Right cardiac atrium (tissue), 5 donors: ENCODE results near the gene MPST. TPM values are rescaled to one million over a fixed set of nuclear protein-coding genes. Genes with fewer than 3 reads are reported as not detected.

ENCODE experiments used
- ATAC-seq, 2 donors: fragments of 200-7000 bp; cut with Tn5 transposase; one replicate each; pipeline versions ENCODE4 v1.8.0 to v1.9.1; 2020; ENCODE audit warnings: moderate library complexity in 2 of 2, mild to moderate bottlenecking in 1 of 2
- DNase-seq, 3 donors: peaks; one replicate each; pipeline ENCODE4 v3.0.0-alpha.2; 2020
- H3K27ac ChIP-seq: one replicate; pipeline ENCODE4 v1.5.1; 2013; ENCODE audit warnings: mild to moderate bottlenecking, low read length, control low read depth, moderate library complexity
- H3K27me3 ChIP-seq: one replicate; pipeline ENCODE4 v1.6.1; 2013; ENCODE audit not compliant: control insufficient read depth, insufficient read depth
- H3K4me1 ChIP-seq: one replicate; pipeline ENCODE4 v1.6.1; 2013; ENCODE audit warnings: low read length; ENCODE audit not compliant: control insufficient read depth, insufficient read depth
- H3K4me3 ChIP-seq: one replicate; pipeline ENCODE4 v1.5.1; 2013; ENCODE audit warnings: low read length, control low read depth
- H3K9me3 ChIP-seq: one replicate; pipeline ENCODE4 v1.6.1; 2013; ENCODE audit warnings: low read length; ENCODE audit not compliant: control insufficient read depth
- WGBS: extraction: QIAGEN DNeasy Blood & Tissue Kit; methylation state at CpG from one replicate; pipeline ENCODE4 v1.1.7; 2013; 5-methylcytosine and 5-hydroxymethylcytosine counted together
- intact Hi-C, 4 donors: fragments of 100-400 bp; cut with DNase I; formaldehyde crosslinking; loops; one replicate each; pipeline versions ENCODE4 v1.11.0 to v1.14.0; 2022 to 2023
- polyA plus RNA-seq: library from polyadenylated mRNA; stranded (reverse); fragments of 200-250 nt; gene quantifications from one replicate; pipeline ENCODE4 v1.2.3, GENCODE V29; 2013
- total RNA-seq, 4 donors: library from RNA; stranded (reverse); fragmentation: NEBNext Ultra II Directional; extraction: Animal tissue kit (Norgen Biotek cat#: 25700); gene quantifications; one replicate each; pipeline ENCODE4 v1.2.1, GENCODE V29; 2021
- donor health status: healthy with polysubstance abuse.
- donor health status: DM: no; HTN: yes; CAD: no.
- donor health status: DM: no; HTN: no; CAD: no.
- donor health status: DM: no; HTN: yes; CAD: no; lungs with severe emphysema.
- donor health status: DM: yes; HTN: yes; CAD: no.

MPST gene
- total and polyA plus RNA-seq, 5 donors = 49.6 to 93.0 (median 57.3) TPM

DNA sequence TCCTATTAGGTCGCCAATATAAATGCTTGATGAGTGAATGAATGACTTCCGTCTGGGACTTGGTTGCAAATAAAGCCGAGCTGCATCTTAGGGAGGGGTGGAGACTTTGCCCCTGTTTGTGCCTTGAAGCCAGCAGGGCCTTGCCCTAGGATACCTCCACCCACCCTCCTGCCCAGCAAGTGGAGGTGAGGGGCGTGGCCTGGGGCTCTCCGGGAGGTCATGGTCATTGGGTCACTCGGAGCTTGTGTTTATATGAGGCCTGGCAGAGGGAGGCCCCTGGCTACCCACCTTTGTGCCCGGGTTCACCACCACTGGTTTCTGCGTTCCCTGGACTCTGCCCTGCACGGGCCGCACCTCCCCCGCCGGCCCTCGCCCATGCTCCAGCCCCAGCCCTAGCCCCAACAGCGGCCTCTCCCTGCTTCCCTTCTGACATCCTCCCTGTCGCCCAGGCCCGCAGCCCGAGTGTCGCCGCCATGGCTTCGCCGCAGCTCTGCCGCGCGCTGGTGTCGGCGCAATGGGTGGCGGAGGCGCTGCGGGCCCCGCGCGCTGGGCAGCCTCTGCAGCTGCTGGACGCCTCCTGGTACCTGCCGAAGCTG, 4.3 kb downstream of the MPST start:
- Histone ChIP-seq H3K27me3 (no peaks in the 10 kb centered on the region), H3K27ac (no peak overlapping the region), H3K9me3 (no peaks in the 10 kb centered on the region), H3K4me3 (no peak overlapping the region), H3K4me1 (peaks cover 4% of the 10 kb centered on the region)
- DNase-seq = peak in 1 of 3 donors; percentile 55
- intact Hi-C loops = no loop called here
- 92% methylated on average over 34 of the region's 34 CpGs for WGBS
- ATAC-seq = no peak

DNA sequence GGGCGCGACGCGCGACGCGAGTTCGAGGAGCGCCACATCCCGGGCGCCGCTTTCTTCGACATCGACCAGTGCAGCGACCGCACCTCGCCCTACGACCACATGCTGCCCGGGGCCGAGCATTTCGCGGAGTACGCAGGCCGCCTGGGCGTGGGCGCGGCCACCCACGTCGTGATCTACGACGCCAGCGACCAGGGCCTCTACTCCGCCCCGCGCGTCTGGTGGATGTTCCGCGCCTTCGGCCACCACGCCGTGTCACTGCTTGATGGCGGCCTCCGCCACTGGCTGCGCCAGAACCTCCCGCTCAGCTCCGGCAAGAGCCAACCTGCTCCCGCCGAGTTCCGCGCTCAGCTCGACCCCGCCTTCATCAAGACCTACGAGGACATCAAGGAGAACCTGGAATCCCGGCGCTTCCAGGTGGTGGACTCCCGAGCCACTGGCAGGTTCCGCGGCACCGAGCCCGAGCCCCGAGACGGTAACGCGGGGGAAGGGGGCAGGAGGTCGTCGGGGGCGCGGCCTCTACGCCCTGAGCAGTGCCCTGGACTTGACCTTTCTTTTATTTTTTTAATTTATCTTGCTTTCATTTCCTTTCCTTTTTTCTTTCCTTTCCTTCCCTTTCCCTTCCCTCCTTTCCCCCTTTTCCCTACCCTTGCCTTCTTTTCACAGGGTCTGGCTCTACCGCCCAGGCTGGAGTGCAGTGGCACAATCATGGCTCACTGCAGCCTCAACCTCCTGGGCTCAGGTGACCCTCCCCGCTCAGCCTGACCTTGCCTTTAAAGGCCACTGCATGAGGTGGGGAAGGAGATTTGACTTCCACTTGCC, 5.0 kb downstream of the MPST start:
- Histone ChIP-seq H3K9me3 (no peaks in the 10 kb centered on the region), H3K27me3 (no peaks in the 10 kb centered on the region), H3K27ac (no peak overlapping the region), H3K4me3 (no peak overlapping the region), H3K4me1 (peaks cover 4% of the 10 kb centered on the region)
- ATAC-seq = no peak
- peak in 1 of 3 donors; percentile 63 for DNase-seq
- 91% methylated on average over 71 of the region's 71 CpGs for WGBS
- intact Hi-C loops = no loop called here

DNA sequence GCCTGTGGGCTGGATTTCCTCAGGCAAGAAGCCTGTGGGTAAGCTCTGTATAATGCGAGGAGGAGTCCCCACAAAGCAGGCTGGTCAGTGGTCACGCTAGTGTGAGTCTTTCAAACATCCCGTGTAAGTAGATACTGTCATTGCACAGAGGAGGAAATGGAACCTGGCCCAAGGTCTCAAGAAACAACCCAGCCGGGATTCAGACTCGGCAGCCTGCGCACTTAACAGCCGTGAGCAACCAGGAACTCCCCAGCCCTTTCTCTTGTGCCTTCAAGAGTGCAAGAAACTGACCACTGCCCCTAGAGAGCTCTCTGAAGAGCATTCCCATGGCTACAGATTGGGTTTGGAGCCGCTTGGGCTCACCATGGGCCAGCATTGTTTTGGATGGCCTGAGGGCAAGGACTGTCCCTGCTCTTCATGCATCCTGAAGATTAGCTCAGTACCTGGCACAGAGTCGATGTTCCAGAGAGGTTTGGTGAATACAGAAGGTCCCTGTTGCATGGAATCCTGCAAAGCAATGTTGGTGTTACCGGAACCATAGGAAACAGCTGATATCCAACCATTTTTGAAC, 6.0 kb downstream of the MPST start:
- intact Hi-C loops = no loop called here
- Histone ChIP-seq H3K4me3 (no peak overlapping the region), H3K9me3 (no peaks in the 10 kb centered on the region), H3K27me3 (no peaks in the 10 kb centered on the region), H3K4me1 (peaks cover 4% of the 10 kb centered on the region), H3K27ac (no peak overlapping the region)
- DNase-seq (no peak), ATAC-seq (no peak)
- WGBS = 82% methylated on average over 10 of the region's 10 CpGs

DNA sequence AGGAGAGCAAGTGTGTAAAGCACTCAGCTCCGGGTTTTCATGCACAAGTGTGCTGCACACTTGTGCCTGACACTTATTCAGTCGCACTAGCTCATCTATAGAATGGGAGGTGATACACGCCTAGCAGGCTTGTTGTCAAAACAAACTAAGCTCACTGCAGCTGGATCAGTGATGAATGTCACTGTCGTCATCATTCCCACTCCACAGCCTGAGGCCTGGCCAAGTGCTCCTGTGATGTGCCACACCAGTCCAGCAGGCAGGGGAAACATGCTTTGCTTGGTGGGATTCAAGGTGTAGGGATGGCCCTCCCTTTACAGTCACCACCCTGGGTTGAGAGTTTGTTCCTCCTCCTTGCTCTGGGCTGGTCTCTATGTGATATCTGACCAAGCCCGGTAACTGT, 6.8 kb downstream of the MPST start:
- peak; percentile 29 to 61 for ATAC-seq

DNA sequence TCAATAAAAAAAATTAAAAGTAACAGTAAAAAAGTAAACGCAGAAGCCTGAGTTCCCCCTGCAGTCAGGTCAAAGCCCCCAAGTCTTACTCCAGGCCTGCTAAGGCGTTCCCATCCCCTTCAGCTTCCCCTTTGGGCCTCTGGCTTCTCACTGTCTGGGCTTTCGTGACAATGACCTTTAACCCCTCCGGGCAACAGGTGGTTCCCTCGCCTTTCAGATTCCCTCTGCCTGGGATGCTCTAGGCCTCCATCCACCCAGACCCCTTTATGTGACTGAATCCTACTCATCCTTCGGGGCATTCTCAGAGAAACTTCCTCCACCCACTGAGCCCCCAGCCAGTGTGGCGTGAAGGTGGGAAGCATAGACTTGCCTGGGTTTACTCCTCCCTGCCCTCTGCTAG, 8.0 kb downstream of the MPST start:
- ATAC-seq = no peak
- Histone ChIP-seq H3K27ac (no peak overlapping the region), H3K4me3 (no peak overlapping the region), H3K4me1 (peaks cover 2% of the 10 kb centered on the region), H3K27me3 (no peaks in the 10 kb centered on the region), H3K9me3 (no peaks in the 10 kb centered on the region)
- DNase-seq = peak in 1 of 3 donors; percentile 6
- WGBS = 92% methylated on average over 7 of the region's 7 CpGs
- intact Hi-C loops = no loop called here

More for the DNA sequence above, 6.8 kb downstream of the MPST start:
- Histone ChIP-seq H3K9me3 (no peaks in the 10 kb centered on the region), H3K4me3 (no peak overlapping the region), H3K27ac (peak overlapping the region; percentile 49), H3K4me1 (peaks cover 4% of the 10 kb centered on the region), H3K27me3 (no peaks in the 10 kb centered on the region)
- intact Hi-C loops = no loop called here
- peak in 2 of 3 donors; percentile 49 to 61 for DNase-seq
- 63% methylated on average over 5 of the region's 5 CpGs for WGBS

- no peaks in the 10 kb centered on the region for H3K4me1 ChIP-seq
- H3K9me3 ChIP-seq = no peaks in the 10 kb centered on the region
- 93% methylated on average over 22 of the region's 22 CpGs for WGBS
- no peaks in the 10 kb centered on the region for H3K27me3 ChIP-seq
- ATAC-seq = no peak
- intact Hi-C loops = no loop called here
- H3K27ac ChIP-seq = no peak overlapping the region
- DNase-seq = peak in 1 of 3 donors; percentile 35
- H3K4me3 ChIP-seq = no peak overlapping the region
These were observed 9.4 kb downstream of the MPST start for GRCh38 chr22:37028692-37029674.

DNA sequence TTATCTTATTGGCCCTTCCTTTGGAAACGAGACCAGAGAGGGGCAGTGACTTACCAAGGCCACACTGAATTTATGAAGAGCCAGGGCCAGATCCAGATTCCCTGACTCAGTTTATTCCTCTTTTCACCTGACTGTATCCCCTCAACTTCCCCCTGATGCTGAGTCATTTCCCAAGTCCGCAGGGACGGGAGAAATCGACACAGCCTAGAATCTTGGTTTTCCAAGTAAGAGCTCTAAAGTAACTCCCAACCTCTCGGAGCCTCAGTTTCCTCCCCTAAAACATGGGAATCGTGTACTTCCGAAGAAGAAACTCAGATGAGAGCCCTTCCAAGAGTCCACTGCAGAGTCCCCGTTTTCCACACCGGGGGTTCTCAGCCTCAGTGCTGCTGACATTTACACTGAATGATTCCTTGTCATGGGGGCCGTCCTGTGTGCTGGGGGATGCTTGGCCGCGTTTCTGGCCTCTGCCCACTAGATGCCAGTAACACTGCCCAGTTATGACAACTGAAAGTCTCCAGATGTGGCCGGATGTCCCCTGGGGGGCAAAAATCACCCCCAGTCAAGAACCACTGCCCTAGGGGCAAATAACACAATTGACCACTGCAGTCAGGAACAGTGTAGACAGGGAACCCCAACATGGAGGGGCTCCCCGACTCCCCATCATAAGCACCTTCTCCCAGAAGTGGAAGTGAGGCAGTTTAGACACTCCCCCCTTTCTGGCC, 11.2 kb downstream of the MPST start:
- Histone ChIP-seq H3K4me3 (no peak overlapping the region), H3K27ac (no peak overlapping the region), H3K27me3 (no peaks in the 10 kb centered on the region), H3K9me3 (no peaks in the 10 kb centered on the region), H3K4me1 (no peaks in the 10 kb centered on the region)
- no peak for ATAC-seq
- intact Hi-C loops = no loop called here
- peak in 1 of 3 donors; percentile 12 for DNase-seq
- WGBS = 67% methylated on average over 14 of the region's 14 CpGs

DNA sequence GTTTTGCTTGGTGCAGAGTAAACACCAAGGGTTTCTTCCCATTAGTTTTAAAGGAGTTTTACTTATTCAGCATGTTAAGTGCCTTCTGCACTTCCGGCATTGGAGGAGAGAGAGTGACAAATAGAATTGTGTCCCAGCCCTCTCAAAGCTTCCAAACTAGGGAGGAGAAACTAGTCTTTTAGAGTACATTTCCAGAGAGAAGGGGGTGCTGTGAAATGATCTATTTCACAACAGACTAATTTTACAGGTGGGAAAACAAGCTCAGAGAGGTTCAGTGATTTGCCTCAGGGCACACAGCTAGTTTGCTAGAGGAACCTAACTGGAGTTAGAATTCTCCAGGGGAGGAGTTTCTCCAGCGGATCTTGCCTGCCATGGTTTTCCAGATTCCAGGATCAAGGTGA, 12.6 kb downstream of the MPST start:
- WGBS = 68% methylated on average over 2 of the region's 2 CpGs
- H3K4me3 ChIP-seq = no peak overlapping the region
- no peaks in the 10 kb centered on the region for H3K4me1 ChIP-seq
- DNase-seq (no peak), ATAC-seq (no peak)
- intact Hi-C loops = no loop called here
- H3K9me3 ChIP-seq = no peaks in the 10 kb centered on the region
- H3K27ac ChIP-seq = no peak overlapping the region
- no peaks in the 10 kb centered on the region for H3K27me3 ChIP-seq

- WGBS = 67% methylated on average over 18 of the region's 18 CpGs
These were observed 13.3 kb downstream of the MPST start for GRCh38 chr22:37032535-37033460.

More at GRCh38 chr22:37032535-37033460, 13.3 kb downstream of the MPST start:
- Histone ChIP-seq H3K27ac (no peak overlapping the region), H3K4me1 (no peaks in the 10 kb centered on the region), H3K4me3 (no peak overlapping the region), H3K9me3 (no peaks in the 10 kb centered on the region), H3K27me3 (no peaks in the 10 kb centered on the region)
- ATAC-seq (peak; percentile 63 to 71), DNase-seq (peak; percentile 45 to 58 (median 54))
- intact Hi-C loops = no loop called here
